Adrenal gland (tissue), 5 donors: Measurements from ENCODE around the gene DDX41.

Experiments used
- CTCF ChIP-seq, 6 experiments: fragments of 450-650 bp in 4 of 6; fragments of 200-600 bp in 2 of 6; sonication (generic) in 1 of 6; IDR thresholded peaks; 1 replicate in 5 of 6; 2 replicates in 1 of 6; pipeline versions ENCODE4 v1.5.1 to v1.8.0; 2016 to 2021; ENCODE audit warnings: antibody characterized with exemption in 6 of 6, mild to moderate bottlenecking in 2 of 6, moderate library complexity in 1 of 6
- POLR2A ChIP-seq, 2 donors: fragments of 450-650 bp; IDR thresholded peaks; one replicate each; pipeline ENCODE4 v1.6.1; 2017; ENCODE audit warnings: antibody characterized with exemption in 2 of 2, mild to moderate bottlenecking in 2 of 2, moderate library complexity in 1 of 2
- donor health status: DM: no; HTN: no; CAD: no.

GRCh38 chr5:177477701-177478477 lies 38.9 kb downstream of the DDX41 start:
- TF ChIP-seq CTCF (IDR thresholded peaks at IDR 0.05) (no peak), POLR2A (IDR thresholded peaks at IDR 0.05) (no peak)
